Measurements from ENCODE around the gene ZNF33A.
"Not testable (repeated sequence)": the region's sequence is repeated elsewhere in the genome, so short reads cannot be mapped to it uniquely, and the experiment has no call there.

ZNF33A gene

GRCh38 chr10:38003026-38003425 lies 7.4 kb upstream of the ZNF33A start:
- Histone ChIP-seq H3K36me3 (ENCODE audit: control insufficient read depth in 1 of 2, insufficient read depth in 2 of 2, low read length in 2 of 2) (no peaks in the 10 kb centered on the region), H3K9ac (ENCODE audit: low read depth in 1 of 2, low read length in 2 of 2) (no peak overlapping the region)

DNA sequence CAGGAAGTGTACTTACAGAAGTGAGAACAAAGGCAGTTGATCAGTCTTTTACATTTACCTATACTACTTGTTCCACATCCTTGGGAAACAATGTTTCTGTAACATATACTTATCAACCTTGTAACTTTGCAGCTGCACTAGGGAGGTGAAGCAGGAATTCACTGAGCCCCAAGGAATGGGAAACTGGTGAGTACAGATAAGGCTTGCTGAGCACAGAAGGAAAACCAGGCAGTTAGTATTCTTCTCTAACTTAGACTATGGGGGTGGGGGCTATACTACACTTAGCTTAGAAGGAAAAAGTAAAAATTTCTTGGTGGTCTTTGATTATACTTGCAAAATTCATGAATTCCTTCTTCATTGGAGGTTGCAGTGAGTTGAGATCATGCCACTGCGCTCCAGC lies 6.9 kb upstream of the ZNF33A start:
- H3K9ac ChIP-seq (ENCODE audit: low read depth in 1 of 2, low read length in 2 of 2) = no peak overlapping the region
- no peaks in the 10 kb centered on the region for H3K27me3 ChIP-seq (ENCODE audit: control insufficient read depth in 1 of 2, insufficient read depth in 2 of 2, low read length in 2 of 2)
- H3K4me1 ChIP-seq (ENCODE audit: control insufficient read depth in 1 of 2, insufficient read depth in 2 of 2, low read length in 2 of 2) = no peaks in the 10 kb centered on the region
- no peaks in the 10 kb centered on the region for H3K36me3 ChIP-seq (ENCODE audit: control insufficient read depth in 1 of 2, insufficient read depth in 2 of 2, low read length in 2 of 2)
- no peak overlapping the region for H3K27ac ChIP-seq (ENCODE audit: low read depth, low read length)
- H3K9me3 ChIP-seq (ENCODE audit: control insufficient read depth in 1 of 2, low read length in 2 of 2) = no peaks in the 10 kb centered on the region
- H3K4me3 ChIP-seq (ENCODE audit: low read depth in 1 of 2, low read length in 2 of 2) = no peak overlapping the region

More at GRCh38 chr10:38003026-38003425, 7.4 kb upstream of the ZNF33A start:
- no peak overlapping the region for H3K4me3 ChIP-seq (ENCODE audit: low read depth in 1 of 2, low read length in 2 of 2)
- no peaks in the 10 kb centered on the region for H3K4me1 ChIP-seq (ENCODE audit: control insufficient read depth in 1 of 2, insufficient read depth in 2 of 2, low read length in 2 of 2)
- H3K27ac ChIP-seq (ENCODE audit: low read depth, low read length) = no peak overlapping the region
- H3K27me3 ChIP-seq (ENCODE audit: control insufficient read depth in 1 of 2, insufficient read depth in 2 of 2, low read length in 2 of 2) = no peaks in the 10 kb centered on the region
- H3K9me3 ChIP-seq (ENCODE audit: control insufficient read depth in 1 of 2, low read length in 2 of 2) = no peaks in the 10 kb centered on the region

DNA sequence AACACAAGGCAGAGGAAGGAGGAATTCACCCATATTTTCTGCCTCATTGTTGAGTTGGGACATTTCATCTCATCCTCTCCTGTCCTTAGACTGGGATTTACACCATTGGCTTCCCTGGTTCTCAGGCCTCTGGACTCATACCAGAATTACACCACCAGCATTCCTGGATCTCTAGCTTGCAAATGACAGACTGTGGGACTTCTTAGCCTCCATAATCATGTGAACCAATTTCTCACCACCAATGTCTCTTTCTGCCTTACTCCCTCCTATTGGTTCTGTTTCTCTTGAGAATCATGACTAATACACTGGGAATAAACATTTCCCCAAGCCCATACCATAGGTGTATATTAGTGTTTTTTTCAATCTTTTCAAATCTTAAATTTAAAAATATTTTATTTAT lies 2.9 kb upstream of the ZNF33A start:
- Histone ChIP-seq H3K27ac (ENCODE audit: low read depth, low read length) (no peak overlapping the region), H3K27me3 (ENCODE audit: control insufficient read depth in 1 of 2, insufficient read depth in 2 of 2, low read length in 2 of 2) (no peaks in the 10 kb centered on the region), H3K9ac (ENCODE audit: low read depth in 1 of 2, low read length in 2 of 2) (no peak overlapping the region), H3K4me1 (ENCODE audit: control insufficient read depth in 1 of 2, insufficient read depth in 2 of 2, low read length in 2 of 2) (peaks cover 5 to 10% of the 10 kb centered on the region in 2 donors), H3K4me3 (ENCODE audit: low read depth in 1 of 2, low read length in 2 of 2) (no peak overlapping the region), H3K36me3 (ENCODE audit: control insufficient read depth in 1 of 2, insufficient read depth in 2 of 2, low read length in 2 of 2) (no peaks in the 10 kb centered on the region), H3K9me3 (ENCODE audit: control insufficient read depth in 1 of 2, low read length in 2 of 2) (no peaks in the 10 kb centered on the region)

- Histone ChIP-seq H3K36me3 (ENCODE audit: control insufficient read depth in 1 of 2, insufficient read depth in 2 of 2, low read length in 2 of 2) (no peaks in the 10 kb centered on the region), H3K27ac (ENCODE audit: low read depth, low read length) (no peak overlapping the region), H3K9ac (ENCODE audit: low read depth in 1 of 2, low read length in 2 of 2) (no peak overlapping the region), H3K9me3 (ENCODE audit: control insufficient read depth in 1 of 2, low read length in 2 of 2) (no peaks in the 10 kb centered on the region), H3K4me3 (ENCODE audit: low read depth in 1 of 2, low read length in 2 of 2) (no peak overlapping the region), H3K4me1 (ENCODE audit: control insufficient read depth in 1 of 2, insufficient read depth in 2 of 2, low read length in 2 of 2) (peaks cover 5 to 10% of the 10 kb centered on the region in 2 donors), H3K27me3 (ENCODE audit: control insufficient read depth in 1 of 2, insufficient read depth in 2 of 2, low read length in 2 of 2) (no peaks in the 10 kb centered on the region)
Measured at GRCh38 chr10:38007991-38008390, 2.5 kb upstream of the ZNF33A start.

DNA sequence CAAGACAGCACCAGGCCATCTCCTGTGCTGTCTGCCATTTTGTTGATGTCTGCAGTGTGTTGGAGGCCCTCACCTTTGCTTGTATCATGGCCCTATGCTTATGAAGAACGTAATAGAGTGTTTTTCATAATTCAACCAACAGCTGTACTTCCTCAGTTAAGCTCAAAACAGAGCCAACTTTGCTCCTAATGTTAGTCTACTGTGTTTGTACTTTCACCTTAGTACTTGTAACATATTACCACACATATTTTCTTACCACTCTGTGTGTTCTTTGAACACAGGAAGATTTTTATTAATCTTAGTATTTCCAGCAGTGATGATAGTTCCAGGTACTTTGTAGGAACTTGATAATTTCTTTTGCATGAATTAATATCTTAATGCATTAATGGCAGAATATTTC lies 5.9 kb downstream of the ZNF33A start:
- Histone ChIP-seq H3K36me3 (ENCODE audit: control insufficient read depth in 1 of 2, insufficient read depth in 2 of 2, low read length in 2 of 2) (peaks cover 11 to 55% of the 10 kb centered on the region in 2 donors), H3K27me3 (ENCODE audit: control insufficient read depth in 1 of 2, insufficient read depth in 2 of 2, low read length in 2 of 2) (no peaks in the 10 kb centered on the region), H3K9ac (ENCODE audit: low read depth in 1 of 2, low read length in 2 of 2) (no peak overlapping the region), H3K4me3 (ENCODE audit: low read depth in 1 of 2, low read length in 2 of 2) (no peak overlapping the region), H3K9me3 (ENCODE audit: control insufficient read depth in 1 of 2, low read length in 2 of 2) (no peaks in the 10 kb centered on the region), H3K4me1 (ENCODE audit: control insufficient read depth in 1 of 2, insufficient read depth in 2 of 2, low read length in 2 of 2) (peaks cover 4 to 6% of the 10 kb centered on the region in 2 donors), H3K27ac (ENCODE audit: low read depth, low read length) (no peak overlapping the region)

DNA sequence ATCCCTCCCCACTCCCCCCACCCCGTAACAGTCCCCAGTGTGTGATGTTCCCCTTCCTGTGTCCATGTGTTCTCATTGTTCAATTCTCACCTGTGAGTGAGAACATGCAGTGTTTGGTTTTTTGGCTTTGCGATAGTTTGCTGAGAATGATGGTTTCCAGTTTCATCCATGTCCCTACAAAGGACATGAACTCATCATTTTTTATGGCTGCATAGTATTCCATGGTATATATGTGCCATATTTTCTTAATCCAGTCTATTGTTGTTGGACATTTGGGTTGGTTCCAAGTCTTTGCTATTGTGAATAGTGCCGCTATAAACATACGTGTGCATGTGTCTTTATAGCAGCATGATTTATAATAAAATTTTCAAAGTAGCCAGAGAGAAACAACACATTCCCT lies 8.6 kb downstream of the ZNF33A start:
- not testable (repeated sequence) for H3K4me1 ChIP-seq (ENCODE audit: control insufficient read depth in 1 of 2, insufficient read depth in 2 of 2, low read length in 2 of 2); H3K9ac ChIP-seq (ENCODE audit: low read depth in 1 of 2, low read length in 2 of 2); H3K4me3 ChIP-seq (ENCODE audit: low read depth in 1 of 2, low read length in 2 of 2); H3K27ac ChIP-seq (ENCODE audit: low read depth, low read length); H3K9me3 ChIP-seq (ENCODE audit: control insufficient read depth in 1 of 2, low read length in 2 of 2); H3K27me3 ChIP-seq (ENCODE audit: control insufficient read depth in 1 of 2, insufficient read depth in 2 of 2, low read length in 2 of 2)
- peaks cover 11 to 69% of the 10 kb centered on the region in 2 donors for H3K36me3 ChIP-seq (ENCODE audit: control insufficient read depth in 1 of 2, insufficient read depth in 2 of 2, low read length in 2 of 2)

DNA sequence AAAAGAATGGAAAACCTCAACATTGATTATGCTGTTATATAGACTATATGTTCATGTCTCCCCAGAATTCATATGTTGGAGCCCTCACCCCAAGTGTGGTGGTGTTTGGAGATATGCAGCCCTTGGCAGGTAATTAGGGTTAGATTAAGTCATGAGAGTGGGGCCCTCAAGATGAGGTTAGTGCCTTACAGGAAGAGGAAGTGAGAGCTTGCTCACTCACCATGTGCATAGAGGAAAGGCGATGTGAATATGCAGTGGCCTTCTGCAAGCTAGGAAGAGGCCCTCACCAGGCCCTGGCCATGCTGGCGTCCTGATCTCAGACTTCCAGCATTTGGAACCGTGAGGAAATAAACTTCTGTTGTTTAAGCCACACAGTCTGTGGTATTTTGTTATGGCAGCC lies 14.8 kb downstream of the ZNF33A start:
- Histone ChIP-seq H3K9me3 (ENCODE audit: control insufficient read depth in 1 of 2, low read length in 2 of 2) (no peaks in the 10 kb centered on the region), H3K36me3 (ENCODE audit: control insufficient read depth in 1 of 2, insufficient read depth in 2 of 2, low read length in 2 of 2) (peaks cover 8 to 63% of the 10 kb centered on the region in 2 donors), H3K4me3 (ENCODE audit: low read depth in 1 of 2, low read length in 2 of 2) (no peak overlapping the region), H3K4me1 (ENCODE audit: control insufficient read depth in 1 of 2, insufficient read depth in 2 of 2, low read length in 2 of 2) (no peaks in the 10 kb centered on the region), H3K27me3 (ENCODE audit: control insufficient read depth in 1 of 2, insufficient read depth in 2 of 2, low read length in 2 of 2) (no peaks in the 10 kb centered on the region), H3K27ac (ENCODE audit: low read depth, low read length) (no peak overlapping the region), H3K9ac (ENCODE audit: low read depth in 1 of 2, low read length in 2 of 2) (no peak overlapping the region)

- Histone ChIP-seq H3K4me3 (ENCODE audit: low read depth in 1 of 2, low read length in 2 of 2) (no peak overlapping the region), H3K4me1 (ENCODE audit: control insufficient read depth in 1 of 2, insufficient read depth in 2 of 2, low read length in 2 of 2) (no peaks in the 10 kb centered on the region), H3K36me3 (ENCODE audit: control insufficient read depth in 1 of 2, insufficient read depth in 2 of 2, low read length in 2 of 2) (peaks cover 8 to 60% of the 10 kb centered on the region in 2 donors), H3K9me3 (ENCODE audit: control insufficient read depth in 1 of 2, low read length in 2 of 2) (no peaks in the 10 kb centered on the region), H3K27me3 (ENCODE audit: control insufficient read depth in 1 of 2, insufficient read depth in 2 of 2, low read length in 2 of 2) (no peaks in the 10 kb centered on the region), H3K27ac (ENCODE audit: low read depth, low read length) (no peak overlapping the region), H3K9ac (ENCODE audit: low read depth in 1 of 2, low read length in 2 of 2) (no peak overlapping the region)
Measured at GRCh38 chr10:38027986-38028385, 17.5 kb downstream of the ZNF33A start.

- no peak overlapping the region for H3K4me3 ChIP-seq (ENCODE audit: low read depth in 1 of 2, low read length in 2 of 2)
- H3K36me3 ChIP-seq (ENCODE audit: control insufficient read depth in 1 of 2, insufficient read depth in 2 of 2, low read length in 2 of 2) = peaks cover 4 to 56% of the 10 kb centered on the region in 2 donors
- no peaks in the 10 kb centered on the region for H3K27me3 ChIP-seq (ENCODE audit: control insufficient read depth in 1 of 2, insufficient read depth in 2 of 2, low read length in 2 of 2)
- H3K9me3 ChIP-seq (ENCODE audit: control insufficient read depth in 1 of 2, low read length in 2 of 2) = no peaks in the 10 kb centered on the region
- no peaks in the 10 kb centered on the region for H3K4me1 ChIP-seq (ENCODE audit: control insufficient read depth in 1 of 2, insufficient read depth in 2 of 2, low read length in 2 of 2)
- H3K27ac ChIP-seq (ENCODE audit: low read depth, low read length) = no peak overlapping the region
- H3K9ac ChIP-seq (ENCODE audit: low read depth in 1 of 2, low read length in 2 of 2) = no peak overlapping the region
Measured at GRCh38 chr10:38032886-38033285, 22.4 kb downstream of the ZNF33A start.

DNA sequence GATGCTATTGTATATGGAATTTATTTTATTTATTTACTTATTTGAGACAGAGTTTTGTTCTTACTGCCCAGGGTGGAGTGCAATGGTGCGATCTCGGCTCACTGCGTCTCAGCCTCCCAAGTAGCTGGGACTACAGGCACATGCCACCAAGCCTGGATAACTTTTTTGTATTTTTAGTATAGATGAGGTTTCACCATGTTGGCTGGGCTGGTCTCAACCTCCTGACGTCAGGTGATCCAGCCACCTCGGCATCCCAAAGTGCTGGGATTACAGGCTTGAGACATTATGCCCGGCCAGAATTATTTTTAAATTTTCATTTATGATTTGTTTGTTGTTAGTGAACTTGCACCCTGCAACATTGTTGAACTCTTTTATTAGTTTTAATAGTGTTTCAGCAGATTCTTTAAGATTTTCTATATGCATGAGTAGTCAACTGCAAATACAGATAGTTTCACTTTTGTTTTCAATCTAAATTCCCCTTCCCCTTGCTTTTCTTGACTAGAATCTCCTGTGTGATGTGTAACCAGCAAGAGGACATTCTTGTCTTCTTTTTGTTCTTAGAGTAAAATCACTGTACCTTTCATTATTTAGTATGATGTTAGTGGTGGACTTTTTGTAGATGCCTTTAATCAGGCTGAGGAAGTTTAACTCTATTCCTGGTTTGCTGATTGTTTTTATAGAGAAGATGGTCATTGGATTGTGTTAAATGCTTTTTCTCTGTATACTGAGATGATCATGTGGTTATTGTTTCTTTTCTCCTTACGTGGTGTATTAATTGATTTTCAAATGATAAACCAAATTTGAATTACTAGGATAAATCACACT lies 27.8 kb downstream of the ZNF33A start:
- Histone ChIP-seq H3K27me3 (ENCODE audit: control insufficient read depth in 1 of 2, insufficient read depth in 2 of 2, low read length in 2 of 2) (no peaks in the 10 kb centered on the region), H3K4me1 (ENCODE audit: control insufficient read depth in 1 of 2, insufficient read depth in 2 of 2, low read length in 2 of 2) (no peaks in the 10 kb centered on the region), H3K36me3 (ENCODE audit: control insufficient read depth in 1 of 2, insufficient read depth in 2 of 2, low read length in 2 of 2) (peaks cover 0 to 28% of the 10 kb centered on the region in 2 donors), H3K27ac (ENCODE audit: low read depth, low read length) (no peak overlapping the region), H3K9me3 (ENCODE audit: control insufficient read depth in 1 of 2, low read length in 2 of 2) (no peaks in the 10 kb centered on the region), H3K4me3 (ENCODE audit: low read depth in 1 of 2, low read length in 2 of 2) (no peak overlapping the region), H3K9ac (ENCODE audit: low read depth in 1 of 2, low read length in 2 of 2) (no peak overlapping the region)
